H9 (cell line): ENCODE results near the gene DNM2. TPM values are rescaled to one million over a fixed set of nuclear protein-coding genes. Genes with fewer than 3 reads are reported as not detected.

ENCODE experiments used
- DNase-seq: peaks from one replicate; pipeline ENCODE4 v3.0.0-alpha.2; 2017
- H2AFZ ChIP-seq: one replicate; pipeline ENCODE4 v1.6.1; 2013; ENCODE audit warnings: mild to moderate bottlenecking, low read length, control low read depth, moderate library complexity
- H2AK5ac ChIP-seq: 2 replicates; pipeline ENCODE4 v1.6.1; 2013; ENCODE audit warnings: low read length, control low read depth, mixed read lengths; ENCODE audit not compliant: insufficient read length
- H2BK120ac ChIP-seq: one replicate; pipeline ENCODE4 v1.6.1; 2013; ENCODE audit warnings: low read depth, mild to moderate bottlenecking, low read length, control low read depth, inconsistent platforms; ENCODE audit not compliant: poor library complexity, severe bottlenecking
- H2BK12ac ChIP-seq: 2 replicates; pipeline ENCODE4 v1.6.1; 2013; ENCODE audit warnings: low read length, control low read depth, mixed read lengths, low read depth; ENCODE audit not compliant: insufficient read length
- H2BK15ac ChIP-seq: 2 replicates; pipeline ENCODE4 v1.6.1; 2013; ENCODE audit warnings: low read depth, low read length, control low read depth
- H2BK20ac ChIP-seq: one replicate; pipeline ENCODE4 v1.6.1; 2013; ENCODE audit warnings: low read depth, mild to moderate bottlenecking, low read length, control low read depth, inconsistent platforms; ENCODE audit not compliant: poor library complexity, severe bottlenecking
- H2BK5ac ChIP-seq: 2 replicates; pipeline ENCODE4 v1.6.1; 2013; ENCODE audit warnings: low read length, control low read depth, mixed read lengths; ENCODE audit not compliant: insufficient read length
- H3K14ac ChIP-seq: 2 replicates; pipeline ENCODE4 v1.6.1; 2013; ENCODE audit warnings: low read length, control low read depth; ENCODE audit not compliant: insufficient read depth
- H3K18ac ChIP-seq: 2 replicates; pipeline ENCODE4 v1.6.1; 2013; ENCODE audit warnings: low read depth, mild to moderate bottlenecking, mixed read lengths, low read length, control low read depth; ENCODE audit not compliant: insufficient read length
- H3K23ac ChIP-seq: 2 replicates; pipeline ENCODE4 v1.6.1; 2013; ENCODE audit warnings: low read length, control low read depth, mixed read lengths, low read depth; ENCODE audit not compliant: insufficient read length
- H3K23me2 ChIP-seq: 2 replicates; pipeline ENCODE4 v1.6.1; 2013; ENCODE audit warnings: low read depth, mild to moderate bottlenecking, mixed read lengths, low read length, control low read depth; ENCODE audit not compliant: insufficient read length, poor library complexity, severe bottlenecking
- H3K27ac ChIP-seq: 2 replicates; pipeline ENCODE4 v1.5.1; 2013; ENCODE audit warnings: low read length, control low read depth, mixed read lengths, low read depth; ENCODE audit not compliant: insufficient read length
- H3K27me3 ChIP-seq: 2 replicates; pipeline ENCODE4 v1.6.1; 2013; ENCODE audit warnings: low read length, control low read depth, inconsistent platforms; ENCODE audit not compliant: insufficient read depth
- H3K4ac ChIP-seq: 2 replicates; pipeline ENCODE4 v1.6.1; 2013; ENCODE audit warnings: low read depth, mild to moderate bottlenecking, control low read depth, inconsistent platforms, low read length, moderate library complexity
- H3K4me1 ChIP-seq: 2 replicates; pipeline ENCODE4 v1.6.1; 2013; ENCODE audit warnings: low read length, control low read depth, inconsistent platforms; ENCODE audit not compliant: insufficient read depth
- H3K4me2 ChIP-seq: 2 replicates; pipeline ENCODE4 v1.6.1; 2013; ENCODE audit warnings: low read length, control low read depth, mixed read lengths; ENCODE audit not compliant: insufficient read length, insufficient read depth
- H3K56ac ChIP-seq: 2 replicates; pipeline ENCODE4 v1.6.1; 2013; ENCODE audit warnings: low read depth, mild to moderate bottlenecking, mixed read lengths, low read length, control low read depth; ENCODE audit not compliant: insufficient read length
- H3K79me1 ChIP-seq: 2 replicates; pipeline ENCODE4 v1.6.1; 2013; ENCODE audit warnings: low read depth, mild to moderate bottlenecking, moderate library complexity, low read length, control low read depth, inconsistent platforms; ENCODE audit not compliant: insufficient read depth, poor library complexity, severe bottlenecking
- H3K79me2 ChIP-seq: 2 replicates; pipeline ENCODE4 v1.6.1; 2013; ENCODE audit warnings: low read length, control low read depth, inconsistent platforms; ENCODE audit not compliant: insufficient read depth
- H3K9ac ChIP-seq: 2 replicates; pipeline ENCODE4 v1.6.1; 2013; ENCODE audit warnings: low read length, control low read depth, mixed read lengths; ENCODE audit not compliant: insufficient read length; ENCODE audit errors: extremely low read depth
- H3K9me3 ChIP-seq: one replicate; pipeline ENCODE4 v1.6.1; 2013; ENCODE audit warnings: low read depth, low read length, inconsistent platforms; ENCODE audit not compliant: control insufficient read depth
- H3T11ph ChIP-seq: one replicate; pipeline ENCODE4 v1.6.1; 2013; ENCODE audit warnings: mild to moderate bottlenecking, low read length, control low read depth, inconsistent platforms
- H4K20me1 ChIP-seq: one replicate; pipeline ENCODE4 v1.6.1; 2013; ENCODE audit not compliant: control insufficient read depth, insufficient read length, insufficient read depth
- H4K5ac ChIP-seq: 2 replicates; pipeline ENCODE4 v1.6.1; 2013; ENCODE audit warnings: low read depth, mild to moderate bottlenecking, mixed read lengths, low read length, control low read depth; ENCODE audit not compliant: insufficient read length
- H4K8ac ChIP-seq: replicated peaks from 2 replicates; pipeline ENCODE4 v1.6.1; 2013; ENCODE audit warnings: low read length, control low read depth, mixed read lengths, low read depth; ENCODE audit not compliant: insufficient read length
- H4K91ac ChIP-seq: 2 replicates; pipeline ENCODE4 v1.6.1; 2013; ENCODE audit warnings: low read depth, mild to moderate bottlenecking, moderate library complexity, mixed read lengths, low read length, control low read depth; ENCODE audit not compliant: insufficient read length
- H3K27ac Mint-ChIP-seq, 3 experiments: 2 replicates in 2 of 3; 3 replicates in 1 of 3; pipeline ENCODE4 v1.8.0; 2020 to 2021; ENCODE audit warnings: mixed read lengths in 3 of 3, mild to moderate bottlenecking in 1 of 3, moderate library complexity in 1 of 3
- H3K27me3 Mint-ChIP-seq: 2 replicates; pipeline ENCODE4 v1.8.0; 2021; ENCODE audit warnings: low read depth, mild to moderate bottlenecking, moderate library complexity, mixed read lengths
- H3K36me3 Mint-ChIP-seq, 3 experiments: 2 replicates in 2 of 3; 3 replicates in 1 of 3; pipeline ENCODE4 v1.8.0; 2020 to 2021; ENCODE audit warnings: low read depth in 3 of 3, mixed read lengths in 3 of 3; ENCODE audit not compliant: insufficient read depth in 1 of 3
- H3K4me1 Mint-ChIP-seq, 2 experiments: 2 replicates each; pipeline ENCODE4 v1.8.0; 2020; ENCODE audit warnings: mixed read lengths in 2 of 2
- H3K4me3 Mint-ChIP-seq, 2 experiments: 2 replicates in 1 of 2; 3 replicates in 1 of 2; pipeline ENCODE4 v1.8.0; 2020 to 2021; ENCODE audit warnings: mild to moderate bottlenecking in 2 of 2, mixed read lengths in 2 of 2, moderate library complexity in 1 of 2
- H3K9me3 Mint-ChIP-seq, 2 experiments: 2 replicates in 1 of 2; 3 replicates in 1 of 2; pipeline ENCODE4 v1.8.0; 2020; ENCODE audit warnings: mild to moderate bottlenecking in 2 of 2, mixed read lengths in 2 of 2, moderate library complexity in 1 of 2
- CTCF ChIP-seq: fragments of 200-600 bp; sonication (generic); conservative IDR thresholded peaks from 3 replicates; pipeline ENCODE4 v1.8.0; 2021; ENCODE audit warnings: antibody characterized with exemption, mild to moderate bottlenecking
- WGBS: extraction: QIAGEN DNeasy Blood & Tissue Kit; methylation state at CpG from one replicate; pipeline ENCODE4 v1.1.7; 2013; ENCODE audit warnings: missing lambda C conversion rate, low lambda C conversion rate, mixed read lengths; ENCODE audit not compliant: insufficient read length; ENCODE audit errors: extremely low coverage; 5-methylcytosine and 5-hydroxymethylcytosine counted together
- total RNA-seq: library from RNA; stranded (reverse); gene quantifications from 2 replicates; pipeline ENCODE4 v1.2.1, GENCODE V29; 2021

Gene DNM2
- total RNA-seq, 1 experiment from 2014 or later, result 152 TPM

- Histone ChIP-seq H3K4ac (no peak overlapping the region), H3K27me3 (no peaks in the 10 kb centered on the region), H3K23ac (no peak overlapping the region), H2BK15ac (no peak overlapping the region), H3K4me1 (no peaks in the 10 kb centered on the region), H3K79me2 (peaks cover 29% of the 10 kb centered on the region; the same call in 1 of the 2 replicates), H3K56ac (no peak overlapping the region), H2BK120ac (no peak overlapping the region), H2BK5ac (no peak overlapping the region), H2AFZ (no peak overlapping the region), H4K91ac (no peak overlapping the region), H2AK5ac (no peak overlapping the region), H3K9me3 (no peaks in the 10 kb centered on the region), H3K23me2 (no peaks in the 10 kb centered on the region), H3K4me2 (no peak overlapping the region), H4K20me1 (no peaks in the 10 kb centered on the region), H3K9ac (no peak overlapping the region), H3K79me1 (peaks cover 10% of the 10 kb centered on the region), H4K8ac (no peak overlapping the region), H3T11ph (no peak overlapping the region), H3K14ac (no peak overlapping the region), H2BK12ac (no peak overlapping the region), H3K18ac (no peak overlapping the region), H4K5ac (no peak overlapping the region), H3K27ac (no peak overlapping the region), H2BK20ac (no peak overlapping the region)
- no peak for DNase-seq
- Mint-ChIP-seq H3K9me3 (no peaks in the 10 kb centered on the region), H3K36me3 (peaks cover 5 to 14% (median 6%) of the 10 kb centered on the region in 3 experiments; a peak in 5 of 7 replicates), H3K27ac (no peak overlapping the region; a peak in 1 of 7 replicates), H3K4me3 (no peak overlapping the region), H3K27me3 (no peaks in the 10 kb centered on the region), H3K4me1 (peaks cover 0 to 3% of the 10 kb centered on the region in 2 experiments; a peak in 2 of 4 replicates)
- no CpG with 5 or more reads among the region's 10 CpGs for WGBS
- no peak for TF ChIP-seq CTCF
These were observed 8.4 kb downstream of the DNM2 start for GRCh38 chr19:10726268-10726667.
